WTC11 (cell line): ENCODE data around the gene BOLA3. TPM values are rescaled to one million over a fixed set of nuclear protein-coding genes. Genes with fewer than 3 reads are reported as not detected.

Experiments
- ATAC-seq: fragments of 200-7000 bp; cut with Tn5 transposase; 2 replicates; pipeline ENCODE4 v1.10.0; 2021; ENCODE audit warnings: mild to moderate bottlenecking, moderate library complexity
- CTCF ChIA-PET: fragments of 300-600 bp; sonication (Branson Sonifier 250); formaldehyde crosslinking; loops from one replicate; lab custom pipeline; 2021; ENCODE audit warnings: antibody characterized with exemption; lab: Charles Lee
- POLR2A ChIA-PET: fragments of 350-600 bp; sonication (Branson Sonifier 250); formaldehyde crosslinking; loops from one replicate; lab custom pipeline; 2021; ENCODE audit warnings: antibody characterized with exemption; lab: Charles Lee
- DNase-seq: peaks from one replicate; pipeline ENCODE4 v3.0.0; 2021; ENCODE audit warnings: low spot score
- H3K27ac Mint-ChIP-seq: 2 replicates; pipeline ENCODE4 v1.8.0; 2021; ENCODE audit warnings: mixed read lengths
- H3K27me3 Mint-ChIP-seq: 2 replicates; pipeline ENCODE4 v1.8.0; 2021; ENCODE audit warnings: low read depth, mild to moderate bottlenecking, moderate library complexity, mixed read lengths
- H3K36me3 Mint-ChIP-seq: 2 replicates; pipeline ENCODE4 v1.8.0; 2021; ENCODE audit warnings: mixed read lengths
- H3K4me1 Mint-ChIP-seq: 2 replicates; pipeline ENCODE4 v1.8.0; 2022; ENCODE audit warnings: mixed read lengths
- H3K4me3 Mint-ChIP-seq: 2 replicates; pipeline ENCODE4 v1.8.0; 2021; ENCODE audit warnings: mild to moderate bottlenecking, moderate library complexity, mixed read lengths
- H3K9me3 Mint-ChIP-seq: 2 replicates; pipeline ENCODE4 v1.8.0; 2021; ENCODE audit warnings: mixed read lengths
- CDX4 ChIP-seq: fragments of 250-450 bp; sonication (Bioruptor Pico); IDR thresholded peaks from 2 replicates; pipeline ENCODE4 v1.9.0; 2021; ENCODE audit warnings: moderate library complexity, mild to moderate bottlenecking, inconsistent platforms, borderline replicate concordance
- E2F4 ChIP-seq: sonication (generic); formaldehyde crosslinking; IDR thresholded peaks from 2 replicates; pipeline ENCODE4 v1.8.1; 2022; ENCODE audit warnings: low read depth, mild to moderate bottlenecking, moderate library complexity, missing genetic modification reagents, borderline replicate concordance
- E2F5 ChIP-seq: sonication (generic); formaldehyde crosslinking; IDR thresholded peaks from 2 replicates; pipeline ENCODE4 v1.8.1; 2022; ENCODE audit warnings: mild to moderate bottlenecking, moderate library complexity, missing genetic modification reagents
- ELF4 ChIP-seq: sonication (generic); formaldehyde crosslinking; IDR thresholded peaks from 2 replicates; pipeline ENCODE4 v1.8.1; 2022; ENCODE audit warnings: low read depth, mild to moderate bottlenecking, moderate library complexity, missing genetic modification reagents
- ETV6 ChIP-seq: sonication (generic); formaldehyde crosslinking; IDR thresholded peaks from 2 replicates; pipeline ENCODE4 v1.8.1; 2022; ENCODE audit warnings: mild to moderate bottlenecking, missing genetic modification reagents
- GTF2I ChIP-seq: fragments of 250-450 bp; sonication (Bioruptor Pico); conservative IDR thresholded peaks from 2 replicates; pipeline ENCODE4 v1.4.0; 2021; ENCODE audit warnings: mild to moderate bottlenecking
- IRF1 ChIP-seq: sonication (generic); formaldehyde crosslinking; IDR thresholded peaks from 2 replicates; pipeline ENCODE4 v1.8.0; 2023; ENCODE audit warnings: missing genetic modification reagents
- MAX ChIP-seq: sonication (generic); formaldehyde crosslinking; IDR thresholded peaks from 2 replicates; pipeline ENCODE4 v1.8.0; 2022; ENCODE audit warnings: mild to moderate bottlenecking, missing genetic modification reagents
- TCF7 ChIP-seq: sonication (generic); formaldehyde crosslinking; IDR thresholded peaks from 2 replicates; pipeline ENCODE4 v1.8.0; 2022; ENCODE audit warnings: mild to moderate bottlenecking, low read depth, missing genetic modification reagents, moderate library complexity
- TP53 ChIP-seq: sonication (generic); formaldehyde crosslinking; IDR thresholded peaks from 2 replicates; pipeline ENCODE4 v1.8.1; 2023; ENCODE audit warnings: mild to moderate bottlenecking, missing genetic modification reagents
- ZBTB21 ChIP-seq: sonication (generic); formaldehyde crosslinking; IDR thresholded peaks from 2 replicates; pipeline ENCODE4 v1.8.1; 2023; ENCODE audit warnings: mild to moderate bottlenecking, missing genetic modification reagents, borderline replicate concordance
- ZNF121 ChIP-seq: sonication (generic); formaldehyde crosslinking; IDR thresholded peaks from 2 replicates; pipeline ENCODE4 v1.8.0; 2023; ENCODE audit warnings: missing genetic modification reagents
- ZNF232 ChIP-seq: sonication (generic); formaldehyde crosslinking; IDR thresholded peaks from 2 replicates; pipeline ENCODE4 v1.8.0; 2022; ENCODE audit warnings: mild to moderate bottlenecking, missing genetic modification reagents
- ZNF317 ChIP-seq: sonication (generic); formaldehyde crosslinking; IDR thresholded peaks from 2 replicates; pipeline ENCODE4 v1.8.1; 2023; ENCODE audit warnings: low read depth, mild to moderate bottlenecking, moderate library complexity, missing genetic modification reagents, borderline replicate concordance
- ZNF416 ChIP-seq: fragments of 250-450 bp; sonication (Bioruptor Pico); IDR thresholded peaks from 2 replicates; pipeline ENCODE4 v1.9.0; 2021; ENCODE audit warnings: mild to moderate bottlenecking, inconsistent platforms
- ZNF425 ChIP-seq: fragments of 250-450 bp; sonication (Bioruptor Pico); conservative IDR thresholded peaks from 2 replicates; pipeline ENCODE4 v1.9.0; 2021; ENCODE audit warnings: mild to moderate bottlenecking
- total RNA-seq: library from RNA; stranded (reverse); gene quantifications from 3 replicates; pipeline ENCODE4 v1.2.3, GENCODE V29; 2021
- TF ChIP-seq, protein P1 (sequence below): sonication (generic); formaldehyde crosslinking; IDR thresholded peaks from 2 replicates; pipeline ENCODE4 v1.8.1; 2022; ENCODE audit warnings: mild to moderate bottlenecking, missing genetic modification reagents, moderate library complexity, borderline replicate concordance

The BOLA3 gene
- total RNA-seq, 1 experiment from 2014 or later: 58.2 TPM

- peaks cover 14% of the 10 kb centered on the region for H3K4me1 Mint-ChIP-seq
Measured at GRCh38 chr2:74179063-74179865, 31.6 kb upstream of the BOLA3 start.

More at GRCh38 chr2:74179063-74179865, 31.6 kb upstream of the BOLA3 start:
- POLR2A ChIA-PET: interaction anchor here (0.6 to 2.8 kb wide), 10 partner anchors 9 to 177 kb away, joined by 3 to 41 read pairs (median 8); partner anchors contain the start of gene MTHFD2
- no peak for DNase-seq
- peak; percentile 6 for ATAC-seq
- TF ChIP-seq ZBTB21 (CRISPR knock-in tag) (no peak), ZNF232 (CRISPR knock-in tag) (no peak), ZNF416 (CRISPR knock-in tag) (no peak), GTF2I (peak; percentile 56; the same call in 1 of the 2 replicates), E2F4 (CRISPR knock-in tag) (no peak), ETV6 (no peak), CDX4 (CRISPR knock-in tag) (no peak), TP53 (CRISPR knock-in tag) (no peak), MAX (CRISPR knock-in tag) (no peak), ZNF121 (peak; percentile 59; the same call in 1 of the 2 replicates), IRF1 (CRISPR knock-in tag) (no peak), ZNF317 (CRISPR knock-in tag) (no peak), E2F5 (CRISPR knock-in tag) (no peak), ELF4 (CRISPR knock-in tag) (no peak), TCF7 (CRISPR knock-in tag) (no peak), ZNF425 (CRISPR knock-in tag) (no peak)
- TF ChIP-seq, protein P1, sequence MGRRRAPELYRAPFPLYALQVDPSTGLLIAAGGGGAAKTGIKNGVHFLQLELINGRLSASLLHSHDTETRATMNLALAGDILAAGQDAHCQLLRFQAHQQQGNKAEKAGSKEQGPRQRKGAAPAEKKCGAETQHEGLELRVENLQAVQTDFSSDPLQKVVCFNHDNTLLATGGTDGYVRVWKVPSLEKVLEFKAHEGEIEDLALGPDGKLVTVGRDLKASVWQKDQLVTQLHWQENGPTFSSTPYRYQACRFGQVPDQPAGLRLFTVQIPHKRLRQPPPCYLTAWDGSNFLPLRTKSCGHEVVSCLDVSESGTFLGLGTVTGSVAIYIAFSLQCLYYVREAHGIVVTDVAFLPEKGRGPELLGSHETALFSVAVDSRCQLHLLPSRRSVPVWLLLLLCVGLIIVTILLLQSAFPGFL (CRISPR knock-in tag): no peak
- Mint-ChIP-seq H3K36me3 (peaks cover 22% of the 10 kb centered on the region), H3K27me3 (no peaks in the 10 kb centered on the region), H3K4me3 (peak overlapping the region; percentile 86), H3K9me3 (peaks cover 15% of the 10 kb centered on the region), H3K27ac (peak overlapping the region; percentile 64)
- CTCF ChIA-PET: interaction anchor here (0.6 to 1.8 kb wide), 15 partner anchors 9 to 351 kb away, joined by 3 to 20 read pairs (median 6); partner anchors contain the start of genes BOLA3, MTHFD2 and STAMBP
